ENCODE measurements around the gene PRSS16.
"Not testable (repeated sequence)": the region's sequence is repeated elsewhere in the genome, so short reads cannot be mapped to it uniquely, and the experiment has no call there.

PRSS16 gene

DNA sequence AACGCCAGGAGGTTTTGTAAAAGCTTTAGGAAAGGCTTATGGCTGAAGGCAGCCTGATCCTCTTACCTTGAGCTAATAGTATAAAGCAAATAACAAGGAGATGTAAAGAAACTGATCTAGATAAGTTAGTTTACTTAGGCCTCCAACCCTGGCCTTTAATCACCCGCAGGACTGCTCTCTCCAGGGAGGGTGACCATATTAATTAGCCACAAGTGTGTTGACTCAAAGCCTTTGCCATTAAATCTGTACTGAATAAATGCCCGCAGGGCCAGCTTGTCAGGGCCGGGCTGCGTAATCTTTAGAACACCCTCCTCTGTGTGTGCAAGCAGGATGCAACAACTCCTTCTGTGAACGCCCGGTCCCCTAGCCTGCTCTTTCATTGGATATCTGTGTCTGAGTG, 6.1 kb upstream of the PRSS16 start:
- no peak for DNase-seq (ENCODE audit: low read depth in 2 of 3, low spot score in 1 of 3)

DNA sequence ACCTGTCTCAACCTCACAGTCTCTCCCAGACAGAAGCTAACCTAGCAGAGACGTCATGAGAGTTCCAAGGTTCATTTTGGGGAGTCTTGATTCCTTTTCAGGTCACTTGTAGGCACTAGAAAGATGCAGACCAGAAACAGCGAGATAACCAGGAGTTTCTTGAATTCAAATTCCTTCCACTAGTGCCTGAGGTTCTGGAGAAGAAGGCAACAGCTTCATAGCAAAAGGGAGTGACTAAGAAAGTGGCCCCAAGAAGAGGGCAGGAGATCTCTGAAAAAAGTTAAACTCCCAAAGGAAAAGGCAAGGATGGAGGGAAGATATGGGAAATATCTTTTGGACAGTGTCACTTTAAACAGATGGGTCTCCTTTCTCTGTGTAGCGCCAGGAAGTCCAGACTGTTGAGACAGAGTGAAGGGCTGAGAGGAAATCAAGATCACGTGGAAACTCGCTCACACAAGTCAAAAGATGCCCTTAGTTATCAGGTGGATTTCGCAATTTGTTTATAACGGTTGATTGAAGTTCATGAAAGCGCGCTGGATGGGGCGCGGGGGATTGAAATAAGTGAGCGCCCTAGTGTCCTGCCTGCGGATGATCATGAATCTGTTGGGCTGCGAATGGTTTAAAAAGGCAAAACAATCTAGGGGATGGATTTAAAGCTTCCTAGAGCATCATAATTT, 4.8 kb upstream of the PRSS16 start:
- no peak for DNase-seq (ENCODE audit: low read depth in 2 of 3, low spot score in 1 of 3)

DNA sequence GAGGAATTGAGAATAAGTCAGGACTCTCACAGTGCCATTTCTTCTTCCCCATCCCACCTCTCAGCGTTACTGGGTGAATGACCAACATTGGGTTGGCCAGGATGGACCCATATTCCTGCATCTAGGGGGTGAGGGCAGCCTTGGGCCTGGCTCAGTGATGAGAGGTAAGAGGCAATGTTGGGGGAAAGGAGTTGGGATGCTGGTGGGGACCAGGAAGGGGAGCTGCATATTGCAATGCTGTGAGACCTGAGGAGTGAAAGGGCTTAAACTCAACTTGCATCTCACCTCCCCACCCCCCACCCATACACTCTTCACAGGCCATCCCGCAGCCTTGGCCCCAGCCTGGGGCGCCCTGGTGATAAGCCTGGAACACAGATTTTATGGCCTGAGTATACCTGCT, 1.3 kb downstream of the PRSS16 start:
- no peak for DNase-seq (ENCODE audit: low read depth in 2 of 3, low spot score in 1 of 3)

DNA sequence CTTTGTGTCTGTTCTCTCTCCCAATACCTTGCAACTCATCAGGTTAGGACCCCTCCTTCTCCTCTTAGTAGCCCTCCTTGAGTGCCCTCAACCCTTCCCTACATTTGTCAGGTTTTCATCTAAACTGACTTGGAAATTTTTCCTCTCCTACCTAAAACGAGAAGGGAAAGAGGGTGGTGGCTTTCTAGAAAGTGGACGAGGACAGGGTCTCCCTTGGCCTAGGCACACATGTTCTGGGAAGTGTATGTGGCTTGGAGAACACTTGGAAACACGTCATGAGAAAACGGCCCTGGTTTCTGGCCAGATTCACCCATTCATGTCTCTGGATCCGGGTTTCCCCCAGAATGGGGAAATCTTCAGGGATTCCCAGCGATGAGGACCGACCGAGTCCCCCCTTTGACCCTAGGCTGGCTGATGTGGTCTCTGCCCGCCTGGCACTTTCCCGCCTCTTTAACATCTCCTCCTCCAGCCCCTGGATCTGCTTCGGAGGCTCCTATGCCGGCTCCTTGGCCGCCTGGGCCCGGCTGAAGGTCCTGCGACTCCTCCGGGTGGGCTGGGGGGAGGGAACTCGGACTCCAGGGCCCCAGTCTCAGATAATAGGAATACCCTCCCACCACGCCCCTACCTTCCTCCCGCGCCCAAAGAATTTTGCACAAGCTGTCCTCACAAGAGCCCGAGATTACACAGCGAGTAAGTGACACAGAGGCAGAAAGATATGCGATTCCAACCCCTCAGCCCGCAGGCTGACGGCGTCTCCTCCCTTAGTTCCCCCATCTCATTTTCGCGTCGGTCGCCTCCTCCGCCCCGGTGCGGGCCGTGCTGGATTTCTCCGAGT, 3.0 kb downstream of the PRSS16 start:
- no peak for DNase-seq (ENCODE audit: low read depth in 2 of 3, low spot score in 1 of 3)

DNA sequence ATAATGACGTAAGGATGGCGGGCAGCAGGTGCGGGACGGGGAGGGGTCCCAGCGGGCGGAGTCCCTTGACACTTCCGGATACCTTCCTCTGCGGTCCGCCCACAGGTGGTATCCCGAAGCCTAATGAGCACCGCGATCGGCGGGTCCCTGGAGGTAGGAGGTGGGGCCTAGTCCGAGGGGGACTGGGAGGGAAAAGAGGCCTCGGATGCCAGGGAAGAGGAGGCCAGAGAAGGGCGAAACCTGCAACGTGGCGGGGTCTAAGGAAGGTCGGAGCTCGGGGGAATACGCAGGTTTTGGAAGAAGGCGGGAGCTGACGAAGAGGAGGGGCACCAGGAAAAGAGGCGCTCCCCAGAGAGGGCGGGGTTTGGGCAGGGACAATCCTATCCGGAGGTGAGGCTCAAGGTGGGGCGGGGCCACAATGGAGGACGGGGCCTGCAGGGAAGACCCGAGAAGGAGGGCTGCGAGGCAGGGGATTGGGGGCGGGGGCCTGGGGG, 3.7 kb downstream of the PRSS16 start:
- DNase-seq (ENCODE audit: low read depth in 2 of 3, low spot score in 1 of 3), result peak; percentile 53 to 63 (median 55)

DNA sequence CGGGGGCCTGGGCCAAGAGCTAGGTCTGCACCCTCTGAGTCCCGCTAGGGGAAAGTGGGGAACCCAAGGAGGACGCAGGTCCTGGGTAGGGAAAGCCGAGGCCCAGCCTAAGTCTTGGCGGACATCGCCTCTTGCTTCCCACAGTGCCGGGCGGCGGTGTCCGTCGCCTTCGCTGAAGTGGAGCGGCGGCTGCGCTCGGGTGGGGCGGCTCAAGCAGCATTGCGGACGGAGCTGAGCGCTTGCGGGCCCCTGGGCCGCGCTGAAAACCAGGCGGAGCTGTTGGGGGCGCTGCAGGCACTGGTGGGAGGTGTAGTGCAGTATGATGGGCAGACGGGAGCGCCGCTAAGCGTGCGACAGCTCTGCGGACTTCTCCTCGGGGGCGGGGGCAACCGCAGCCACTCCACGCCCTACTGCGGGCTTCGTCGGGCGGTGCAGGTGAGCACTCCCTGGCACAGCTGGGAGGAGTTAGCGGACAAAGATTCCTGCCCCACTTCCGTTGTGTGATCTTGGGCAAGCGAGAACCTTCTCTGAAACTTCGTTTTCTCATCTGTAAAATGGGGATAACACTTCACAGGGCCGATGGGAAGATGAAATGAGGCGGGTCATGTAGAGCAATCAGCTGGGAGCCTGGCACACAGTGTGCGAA, 4.2 kb downstream of the PRSS16 start:
- DNase-seq (ENCODE audit: low read depth in 2 of 3, low spot score in 1 of 3), result peak; percentile 52 to 62 (median 55)

DNA sequence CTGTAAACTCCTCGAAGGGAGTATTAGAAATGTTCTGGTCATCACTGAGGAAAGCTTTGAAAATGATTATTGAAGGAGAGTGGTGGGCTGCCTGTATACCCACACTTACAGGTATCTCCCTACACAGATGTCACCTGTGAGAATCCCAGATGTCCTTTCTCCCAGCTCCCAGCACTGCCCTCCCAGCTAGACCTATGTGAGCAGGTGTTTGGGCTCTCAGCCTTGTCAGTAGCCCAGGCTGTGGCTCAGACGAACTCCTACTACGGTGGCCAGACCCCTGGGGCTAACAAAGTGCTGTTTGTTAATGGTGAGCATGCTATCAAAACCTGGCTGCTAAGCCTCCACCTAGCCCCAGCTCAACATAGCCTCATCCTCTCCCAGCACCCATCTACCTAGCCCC, 7.1 kb downstream of the PRSS16 start:
- no peak for DNase-seq (ENCODE audit: low read depth in 2 of 3, low spot score in 1 of 3)

DNA sequence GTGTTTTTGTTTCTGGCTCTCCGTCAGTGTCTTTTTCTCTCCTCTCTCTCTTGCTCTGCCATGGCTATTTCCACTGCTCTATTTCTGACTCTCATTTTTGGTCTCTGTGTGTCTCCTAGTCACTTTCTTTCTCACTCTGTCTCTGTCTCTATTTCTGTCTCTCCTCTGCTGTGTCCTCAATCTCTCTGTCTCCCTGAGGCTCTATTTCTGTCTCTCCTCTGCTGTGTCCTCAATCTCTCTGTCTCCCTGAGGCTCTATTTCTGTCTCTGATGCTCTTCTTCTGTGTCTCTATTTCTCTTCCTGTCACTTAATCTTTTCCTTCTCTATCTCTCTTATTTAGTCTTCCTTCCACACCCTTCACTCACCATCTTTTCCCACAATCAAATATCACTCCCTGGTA, 8.4 kb downstream of the PRSS16 start:
- no peak for DNase-seq (ENCODE audit: low read depth in 2 of 3, low spot score in 1 of 3)

DNA sequence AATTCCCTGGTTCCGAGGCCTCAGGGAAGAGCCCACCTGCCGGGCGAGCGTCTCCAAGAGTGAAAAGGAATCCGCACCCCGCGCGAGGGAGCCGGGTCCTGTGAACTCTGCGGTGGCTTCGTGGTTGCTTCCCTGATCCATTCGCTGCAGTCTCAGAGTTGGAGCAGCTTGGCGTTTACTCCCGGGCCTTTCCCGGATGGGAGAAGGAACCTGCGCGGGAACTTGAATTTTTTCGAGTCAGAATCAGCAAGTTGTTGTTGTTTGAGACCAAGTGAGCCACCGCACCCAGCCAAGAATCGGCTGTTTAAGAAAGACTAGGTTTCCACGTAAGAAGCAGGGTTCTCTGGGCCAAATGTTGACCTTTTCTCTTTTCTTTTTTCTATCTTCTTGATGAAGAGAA, 12.9 kb downstream of the PRSS16 start:
- DNase-seq (ENCODE audit: low read depth in 2 of 3, low spot score in 1 of 3), result no peak

DNA sequence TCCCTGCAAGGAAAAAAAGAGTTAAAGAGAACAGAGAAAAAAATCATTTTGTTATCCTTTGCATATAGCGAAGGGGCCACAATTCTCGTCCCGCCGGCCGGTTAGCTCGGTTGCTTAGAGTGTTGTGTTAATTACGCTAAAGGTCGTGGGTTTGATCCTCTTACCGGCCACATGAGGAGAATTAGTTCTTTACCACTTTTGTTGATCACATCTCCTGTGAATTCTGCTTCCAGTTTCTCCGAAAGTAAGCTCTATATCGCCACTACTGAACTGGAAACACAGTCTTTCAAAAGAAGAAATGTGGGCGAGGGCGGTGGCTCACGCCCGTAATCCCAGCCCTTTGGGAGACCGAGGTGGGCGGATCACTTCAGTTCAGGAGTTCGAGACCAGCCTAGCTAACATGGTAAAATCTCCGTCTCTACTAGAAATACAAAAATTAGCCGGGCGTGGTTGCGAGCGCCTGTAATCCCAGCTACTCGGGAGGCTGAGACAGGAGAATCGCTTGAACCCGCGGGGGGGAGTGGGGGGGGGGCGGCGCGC, 13.4 kb downstream of the PRSS16 start:
- DNase-seq (ENCODE audit: low read depth in 2 of 3, low spot score in 1 of 3), result no peak

DNA sequence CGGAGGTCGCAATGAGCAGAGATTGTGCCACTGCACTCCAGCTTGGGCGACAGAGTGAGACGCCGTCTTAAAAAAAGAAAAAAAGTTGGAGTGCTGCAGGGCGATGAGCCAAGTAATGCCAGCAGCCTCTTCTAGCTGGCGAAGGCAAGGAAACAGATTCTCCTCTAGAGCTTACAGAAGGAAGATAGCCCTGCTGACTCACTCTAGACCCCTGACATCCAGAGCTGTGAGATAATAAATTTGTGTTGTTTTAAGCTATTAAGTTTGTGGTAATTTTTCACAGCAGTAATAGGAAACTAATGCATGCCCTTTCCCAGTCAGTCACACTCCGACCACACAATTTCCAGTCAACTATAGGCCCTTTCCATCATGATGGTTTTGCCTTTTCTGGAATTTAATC, 16.4 kb downstream of the PRSS16 start:
- no peak for DNase-seq (ENCODE audit: low read depth in 2 of 3, low spot score in 1 of 3)

DNA sequence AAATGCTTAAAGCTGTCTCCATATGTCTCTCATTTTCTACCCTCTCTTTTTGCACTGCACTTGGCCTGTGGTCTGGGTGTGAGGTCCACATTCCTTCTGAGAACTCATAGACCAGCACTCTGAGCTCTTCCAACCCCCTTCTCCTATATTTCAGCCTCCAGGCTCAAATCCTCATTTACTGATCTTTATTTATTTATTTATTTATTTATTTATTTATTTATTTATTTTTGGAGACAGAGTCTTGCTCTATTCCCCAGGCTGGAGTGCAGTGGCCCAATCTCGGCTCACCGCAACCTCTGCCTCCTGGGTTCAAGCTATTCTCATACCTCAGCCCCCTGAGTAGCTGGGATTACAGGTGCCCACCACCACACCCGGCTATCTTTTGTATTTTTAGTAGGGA, 19.5 kb downstream of the PRSS16 start:
- DNase-seq (ENCODE audit: low read depth in 2 of 3, low spot score in 1 of 3), result not testable (repeated sequence)

DNA sequence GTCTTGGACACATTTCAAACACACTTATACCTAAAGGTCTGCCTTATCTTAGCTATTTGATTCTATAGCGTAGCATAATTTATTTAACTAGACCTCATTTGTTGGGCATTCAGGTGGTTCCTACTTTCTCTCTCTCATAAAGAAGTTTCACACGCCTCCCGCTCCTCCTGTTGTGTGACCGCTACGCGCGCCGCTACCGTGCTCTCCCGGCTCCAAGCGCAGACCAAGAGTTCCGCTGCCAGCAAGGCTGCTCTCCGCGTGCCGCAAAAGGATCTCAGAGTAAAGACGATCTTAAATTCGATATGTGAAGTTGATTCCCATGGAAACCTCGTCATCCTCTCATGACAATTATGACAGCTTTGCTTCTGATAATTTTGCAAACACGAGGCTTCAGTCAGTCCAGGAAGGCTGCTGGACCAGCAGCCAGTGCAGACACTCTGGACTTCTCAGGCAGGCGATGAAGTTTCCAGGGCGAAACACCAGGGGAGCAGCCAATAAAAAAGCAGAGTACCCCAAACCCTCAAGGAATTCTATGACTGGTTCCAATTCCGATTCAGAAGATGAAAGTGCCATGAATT, 20.4 kb downstream of the PRSS16 start:
- DNase-seq (ENCODE audit: low read depth in 2 of 3, low spot score in 1 of 3), result no peak

DNA sequence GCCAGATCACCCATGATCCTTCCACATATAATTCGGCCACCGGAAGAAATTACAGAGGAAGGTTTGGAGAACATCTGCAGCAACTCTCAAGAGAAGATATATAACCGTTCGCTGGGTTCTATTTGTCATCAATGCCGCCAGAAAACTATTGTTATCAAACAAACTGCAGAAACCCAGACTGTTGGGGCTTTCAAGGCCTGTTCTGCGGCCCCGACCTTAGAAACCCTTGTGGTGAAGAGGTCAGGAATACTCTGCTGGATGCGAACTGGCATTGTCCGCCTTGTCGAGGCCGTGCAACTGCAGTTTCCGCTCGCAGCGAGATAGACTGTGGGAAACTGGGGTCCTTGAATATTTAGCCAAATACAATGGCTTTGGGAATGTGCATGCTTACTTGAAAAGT, 21.3 kb downstream of the PRSS16 start:
- DNase-seq (ENCODE audit: low read depth in 2 of 3, low spot score in 1 of 3), result no peak

DNA sequence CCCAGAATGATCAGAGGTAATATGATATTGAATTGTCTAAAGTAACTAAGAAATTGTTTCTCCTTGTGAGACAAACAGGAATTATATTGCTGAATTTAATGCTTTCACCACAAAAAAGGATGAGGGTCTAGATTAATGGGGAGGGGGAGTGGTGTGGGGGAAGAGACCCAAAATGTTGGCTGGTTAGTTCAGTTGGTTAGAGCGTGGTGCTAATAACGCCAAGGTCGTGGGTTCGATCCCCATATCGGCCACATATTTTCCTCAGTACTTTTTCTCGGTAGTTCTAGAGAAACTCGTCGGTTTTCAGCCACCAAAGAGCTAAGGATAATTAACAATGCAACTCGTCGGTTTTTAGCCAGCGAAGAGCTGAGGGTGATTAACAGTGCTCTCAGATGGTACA, 26.3 kb downstream of the PRSS16 start:
- no peak for DNase-seq (ENCODE audit: low read depth in 2 of 3, low spot score in 1 of 3)

DNA sequence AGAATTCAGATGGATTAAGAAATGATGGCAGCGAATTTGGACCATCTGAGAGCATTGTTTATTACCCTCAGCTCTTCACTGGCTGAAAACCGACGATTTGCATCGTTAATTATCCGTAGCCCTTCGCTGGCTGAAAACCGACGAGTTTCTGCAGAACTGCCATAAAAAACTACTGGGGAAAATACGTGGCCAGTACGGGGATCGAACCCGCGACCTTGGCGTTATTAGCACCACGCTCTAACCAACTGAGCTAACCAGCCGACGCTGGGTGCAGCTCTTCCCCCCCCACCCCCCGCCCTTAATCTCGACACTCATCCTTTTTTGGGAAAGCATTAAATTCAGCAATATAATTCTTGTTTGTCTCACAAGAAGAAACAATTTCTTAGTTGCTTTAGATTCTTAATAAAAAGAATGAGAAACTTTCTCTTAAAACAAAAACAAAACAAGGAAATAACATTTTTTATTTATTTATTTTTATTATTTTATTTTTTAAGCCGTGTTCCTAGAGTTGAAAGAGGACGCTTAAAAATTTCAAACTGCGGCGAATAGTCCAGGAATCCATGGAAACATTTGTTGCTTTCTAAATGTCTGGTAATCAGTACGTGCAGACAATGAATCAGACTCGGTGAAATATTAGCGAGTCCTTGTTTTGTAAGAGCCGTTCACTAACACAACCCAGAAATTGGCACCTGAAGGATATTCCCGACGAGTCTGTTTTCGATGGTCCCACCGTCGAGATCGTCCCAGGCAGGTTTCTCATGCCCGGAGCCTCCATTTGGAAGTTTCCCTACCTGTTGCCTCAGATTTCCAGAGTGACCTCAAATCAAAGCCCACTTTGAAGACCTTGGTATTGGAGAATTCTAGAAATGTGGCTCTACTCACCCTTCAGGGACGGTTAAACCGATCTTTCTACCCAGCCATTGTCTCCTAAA, 27.8 kb downstream of the PRSS16 start:
- no peak for DNase-seq (ENCODE audit: low read depth in 2 of 3, low spot score in 1 of 3)

DNA sequence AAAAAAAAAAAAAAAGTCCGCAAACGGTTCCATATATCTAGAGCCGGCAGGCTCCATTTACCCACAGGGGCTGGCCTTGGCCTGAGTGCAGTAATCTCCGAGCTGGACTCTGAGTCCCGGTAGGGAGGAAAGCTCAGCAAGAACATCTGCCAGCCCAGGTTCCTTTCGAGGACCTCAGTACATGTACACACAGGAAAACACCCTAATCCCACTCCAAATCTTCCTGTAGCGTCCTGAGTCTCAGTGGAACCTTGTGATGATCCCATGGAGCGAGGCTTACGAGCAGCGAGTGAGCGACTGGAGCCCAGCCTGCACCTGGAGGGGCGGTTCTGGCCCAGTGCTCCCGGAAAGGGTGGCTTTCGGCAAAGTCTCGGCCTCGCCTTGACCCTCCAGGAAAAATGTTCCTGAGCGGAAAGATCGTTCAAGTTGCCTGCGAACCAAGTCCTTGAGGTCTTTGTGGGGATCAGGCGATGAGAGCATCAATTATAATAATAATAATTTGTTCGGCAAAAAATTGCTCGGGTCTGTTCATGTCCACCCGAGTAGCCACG, 32.1 kb downstream of the PRSS16 start:
- DNase-seq (ENCODE audit: low read depth in 2 of 3, low spot score in 1 of 3), result no peak

DNA sequence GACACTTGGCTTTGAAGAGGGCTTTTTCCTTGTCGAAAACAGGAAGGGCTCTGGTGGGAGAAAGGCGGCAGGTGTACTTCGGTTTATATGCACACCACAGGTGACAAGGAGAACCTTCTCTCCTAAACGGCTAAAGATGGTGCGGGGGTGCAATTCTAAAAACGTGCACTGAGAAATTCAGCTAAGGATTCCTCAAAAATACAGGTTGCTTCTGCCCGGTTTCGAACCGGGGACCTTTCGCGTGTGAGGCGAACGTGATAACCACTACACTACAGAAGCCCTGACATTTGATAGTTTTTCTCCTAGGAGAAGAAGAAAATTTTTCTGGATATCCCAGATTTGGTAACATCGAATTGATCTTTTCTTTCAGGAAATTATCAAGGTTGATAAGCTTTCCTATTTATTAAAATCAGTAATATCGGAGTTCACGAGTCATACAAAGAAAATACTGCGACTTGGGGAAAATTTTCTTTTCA, 32.6 kb downstream of the PRSS16 start:
- DNase-seq (ENCODE audit: low read depth in 2 of 3, low spot score in 1 of 3), result peak in 2 of 3 donors; percentile 32 to 33

DNA sequence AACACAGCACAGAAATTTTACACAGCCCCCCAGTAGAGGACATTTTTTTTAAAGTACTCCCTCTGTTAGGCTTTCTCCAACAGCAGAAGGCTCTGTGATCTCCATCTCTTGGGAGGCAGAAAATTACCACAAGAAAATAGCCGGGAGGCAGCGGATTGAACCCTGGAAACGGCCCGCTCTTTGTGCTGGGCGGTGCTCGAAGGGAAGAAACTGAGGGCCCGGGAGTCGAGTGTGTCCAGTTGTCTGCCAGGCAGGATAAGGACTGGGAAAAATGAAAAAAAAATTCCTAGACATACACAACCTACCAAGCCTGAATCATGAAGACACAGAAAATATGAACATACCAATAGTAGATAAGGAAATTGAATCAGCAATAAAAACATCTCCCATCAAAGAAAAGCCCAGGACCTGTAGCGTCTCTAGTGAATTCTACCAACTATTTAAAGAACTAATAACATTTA, 33.1 kb downstream of the PRSS16 start:
- DNase-seq (ENCODE audit: low read depth in 2 of 3, low spot score in 1 of 3), result no peak

DNA sequence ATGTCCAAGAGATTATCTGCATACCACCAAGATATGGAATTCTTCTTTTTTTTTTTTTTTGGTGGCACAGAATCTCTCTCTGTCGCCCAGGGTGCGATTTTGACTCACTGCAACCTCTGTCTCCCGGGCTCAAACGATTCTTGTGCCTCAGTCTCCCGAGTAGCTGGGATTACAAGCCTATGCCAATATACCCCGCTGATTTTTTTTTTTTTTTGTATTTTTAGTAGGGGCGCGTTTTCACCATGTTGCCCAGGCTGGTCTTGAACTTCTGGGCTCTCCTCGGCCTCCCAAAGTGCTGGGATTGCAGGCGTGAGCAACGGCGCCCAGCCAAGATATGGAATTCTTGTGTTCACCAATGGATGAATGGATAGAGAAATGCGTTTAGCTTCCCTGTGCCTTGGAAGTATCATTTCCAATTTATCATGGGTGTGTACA, 33.6 kb downstream of the PRSS16 start:
- no peak for DNase-seq (ENCODE audit: low read depth in 2 of 3, low spot score in 1 of 3)

Data from stimulated activated CD4-positive, alpha-beta T cell treated with anti-CD3 and anti-CD28 coated beads, Interleukin-12 subunit alpha, Interleukin-12 subunit beta, amount 100 ng/mL, for 48 hours (primary cell).